PC-9 (cell line): ENCODE measurements around the gene FAM20C.

Source experiments
- CTCF ChIP-seq: fragments of 200-600 bp; sonication (generic); conservative IDR thresholded peaks from 2 replicates; pipeline ENCODE4 v1.6.1; 2017; ENCODE audit warnings: mixed run types, antibody characterized with exemption, mild to moderate bottlenecking, moderate library complexity
- EZH2 ChIP-seq: fragments of 200-600 bp; sonication (generic); IDR thresholded peaks from 2 replicates; pipeline ENCODE4 v1.8.0; 2017; ENCODE audit warnings: antibody characterized with exemption, low read depth

- no peak for TF ChIP-seq EZH2
- TF ChIP-seq CTCF, result no peak
Observed at GRCh38 chr7:163298-163695, 29.1 kb upstream of the FAM20C start.
